HG03442 (cell line): ENCODE measurements around the gene CERS6.
A peak's percentile ranks its signal among the peaks of the same experiment; 100 is the strongest.

Source experiments
- ATAC-seq: cut with Tn5 transposase; IDR thresholded peaks from one replicate; pipeline ENCODE4 v1.9.1; 2021; ENCODE audit warnings: mild to moderate bottlenecking, moderate library complexity; ENCODE audit not compliant: unreplicated experiment

The CERS6 gene

GRCh38 chr2:168529054-168529833, 73.2 kb downstream of the CERS6 start:
- no peak for ATAC-seq

- no peak for ATAC-seq
Observed at GRCh38 chr2:168529900-168530561, 74.0 kb downstream of the CERS6 start.

GRCh38 chr2:168530982-168531622, 75.0 kb downstream of the CERS6 start:
- ATAC-seq, result peak; percentile 39

GRCh38 chr2:168534926-168535325, 78.9 kb downstream of the CERS6 start:
- no peak for ATAC-seq

GRCh38 chr2:168536925-168537466, 80.9 kb downstream of the CERS6 start:
- ATAC-seq, result no peak

- no peak for ATAC-seq
Observed at GRCh38 chr2:168538133-168538532, 82.1 kb downstream of the CERS6 start.

- no peak for ATAC-seq
Observed at GRCh38 chr2:168538534-168538933, 82.5 kb downstream of the CERS6 start.

GRCh38 chr2:168539945-168540344, 83.9 kb downstream of the CERS6 start:
- ATAC-seq, result no peak

GRCh38 chr2:168541858-168542257, 85.8 kb downstream of the CERS6 start:
- no peak for ATAC-seq

GRCh38 chr2:168543037-168543436, 87.0 kb downstream of the CERS6 start:
- ATAC-seq, result no peak

GRCh38 chr2:168543935-168544334, 87.9 kb downstream of the CERS6 start:
- ATAC-seq, result no peak

- no peak for ATAC-seq
Observed at GRCh38 chr2:168545439-168546082, 89.5 kb downstream of the CERS6 start.

- no peak for ATAC-seq
Observed at GRCh38 chr2:168550670-168551069, 94.6 kb downstream of the CERS6 start.

GRCh38 chr2:168552450-168552856, 96.4 kb downstream of the CERS6 start:
- peak; percentile 98 for ATAC-seq

GRCh38 chr2:168555283-168555682, 99.2 kb downstream of the CERS6 start:
- ATAC-seq, result no peak

GRCh38 chr2:168559187-168559586, 103.1 kb downstream of the CERS6 start:
- ATAC-seq, result no peak

- peak; percentile 49 for ATAC-seq
Observed at GRCh38 chr2:168560817-168561499, 104.9 kb downstream of the CERS6 start.

GRCh38 chr2:168561991-168562390, 105.9 kb downstream of the CERS6 start:
- ATAC-seq, result peak; percentile 32

GRCh38 chr2:168562971-168563370, 106.9 kb downstream of the CERS6 start:
- no peak for ATAC-seq

- no peak for ATAC-seq
Observed at GRCh38 chr2:168564641-168565040, 108.6 kb downstream of the CERS6 start.

- no peak for ATAC-seq
Observed at GRCh38 chr2:168565112-168565511, 109.0 kb downstream of the CERS6 start.
